Activated CD8-positive, alpha-beta T cell treated with anti-CD3 and anti-CD28 coated beads for 36 hours (primary cell): ENCODE results near the gene WWC2. TPM values are rescaled to one million over a fixed set of nuclear protein-coding genes. Genes with fewer than 3 reads are reported as not detected.

Experiments
- ATAC-seq: fragments of 200-7000 bp; cut with Tn5 transposase; one replicate; pipeline ENCODE4 v1.10.0; 2021; ENCODE audit warnings: mild to moderate bottlenecking, moderate library complexity
- CTCF ChIA-PET: fragments of 350-600 bp; sonication (Branson Sonifier 250); formaldehyde crosslinking; loops from one replicate; lab custom pipeline; 2021; ENCODE audit warnings: antibody characterized with exemption; lab: Charles Lee
- POLR2A ChIA-PET: fragments of 350-600 bp; sonication (Branson Sonifier 250); formaldehyde crosslinking; loops from one replicate; lab custom pipeline; 2021; ENCODE audit warnings: antibody characterized with exemption; lab: Charles Lee
- DNase-seq: peaks from one replicate; pipeline ENCODE4 v3.0.0-alpha.2; 2020
- H3K27ac Mint-ChIP-seq: one replicate; pipeline ENCODE4 v1.8.0; 2021; ENCODE audit warnings: mild to moderate bottlenecking, mixed read lengths
- H3K27me3 Mint-ChIP-seq: one replicate; pipeline ENCODE4 v1.8.0; 2021; ENCODE audit warnings: mixed read lengths
- H3K36me3 Mint-ChIP-seq: one replicate; pipeline ENCODE4 v1.8.0; 2021; ENCODE audit warnings: low read depth, mixed read lengths
- H3K4me1 Mint-ChIP-seq: one replicate; pipeline ENCODE4 v1.8.0; 2021; ENCODE audit warnings: low read depth, mixed read lengths
- H3K4me3 Mint-ChIP-seq: one replicate; pipeline ENCODE4 v1.8.0; 2021; ENCODE audit warnings: mild to moderate bottlenecking, moderate library complexity, mixed read lengths
- H3K9me3 Mint-ChIP-seq: one replicate; pipeline ENCODE4 v1.8.0; 2021; ENCODE audit warnings: mixed read lengths
- CTCF ChIP-seq: fragments of 200-600 bp; IDR thresholded peaks from one replicate; pipeline ENCODE4 v1.8.0; 2022; ENCODE audit warnings: antibody characterized with exemption, mild to moderate bottlenecking
- intact Hi-C: fragments of 100-400 bp; cut with micrococcal nuclease; formaldehyde crosslinking; loops from one replicate; pipeline ENCODE4 v1.10.0; 2022
- total RNA-seq, 2 experiments: library from RNA; stranded (reverse); gene quantifications; one replicate each; pipeline ENCODE4 v1.2.3, GENCODE V29; 2021

WWC2 gene
- total RNA-seq, 2 experiments from 2014 or later = 1.9 TPM

- Mint-ChIP-seq H3K4me1 (peaks cover 18% of the 10 kb centered on the region), H3K36me3 (no peaks in the 10 kb centered on the region), H3K27me3 (peaks cover 12% of the 10 kb centered on the region), H3K27ac (peak overlapping the region; percentile 47), H3K4me3 (no peak overlapping the region), H3K9me3 (no peaks in the 10 kb centered on the region)
- ATAC-seq (no peak), DNase-seq (peak; percentile 17)
- intact Hi-C loops = no loop called here
- ChIA-PET CTCF (no interaction called here), POLR2A (no interaction called here)
- no peak for TF ChIP-seq CTCF
Observed at GRCh38 chr4:183349673-183350072, 250.6 kb downstream of the WWC2 start.

- no peak overlapping the region for H3K27ac Mint-ChIP-seq
- H3K4me3 Mint-ChIP-seq = no peak overlapping the region
Observed at GRCh38 chr4:183350317-183351071, 251.4 kb downstream of the WWC2 start.

GRCh38 chr4:183352546-183352945, 253.5 kb downstream of the WWC2 start:
- ATAC-seq (no peak), DNase-seq (no peak)
- CTCF ChIA-PET = no interaction called here
- POLR2A ChIA-PET = no interaction called here
- intact Hi-C loops = no loop called here
- TF ChIP-seq CTCF = no peak
- Mint-ChIP-seq H3K27me3 (peaks cover 9% of the 10 kb centered on the region), H3K4me3 (no peak overlapping the region), H3K9me3 (no peaks in the 10 kb centered on the region), H3K4me1 (peaks cover 18% of the 10 kb centered on the region), H3K36me3 (no peaks in the 10 kb centered on the region), H3K27ac (no peak overlapping the region)

More at GRCh38 chr4:183350317-183351071, 251.4 kb downstream of the WWC2 start:
- ATAC-seq (no peak), DNase-seq (no peak)
- intact Hi-C loops = no loop called here
- no peaks in the 10 kb centered on the region for H3K9me3 Mint-ChIP-seq
- H3K4me1 Mint-ChIP-seq = peaks cover 18% of the 10 kb centered on the region
- POLR2A ChIA-PET = no interaction called here
- CTCF ChIA-PET = interaction anchor here (1.4 kb wide), 1 partner anchor 57 kb away, joined by 3 read pairs; no protein-coding TSS in a partner anchor
- TF ChIP-seq CTCF = no peak
- H3K27me3 Mint-ChIP-seq = peaks cover 9% of the 10 kb centered on the region
- no peaks in the 10 kb centered on the region for H3K36me3 Mint-ChIP-seq

- Mint-ChIP-seq H3K27me3 (peaks cover 9% of the 10 kb centered on the region), H3K36me3 (no peaks in the 10 kb centered on the region), H3K4me3 (no peak overlapping the region), H3K27ac (no peak overlapping the region), H3K9me3 (no peaks in the 10 kb centered on the region), H3K4me1 (peaks cover 15% of the 10 kb centered on the region)
- no peak for DNase-seq
- no peak for TF ChIP-seq CTCF
- intact Hi-C loops = no loop called here
- ChIA-PET CTCF (interaction anchor here (0.7 kb wide), 1 partner anchor 1347 kb away, joined by 3 read pairs; no protein-coding TSS in a partner anchor), POLR2A (no interaction called here)
- ATAC-seq = no peak
Observed at GRCh38 chr4:183353557-183353956, 254.5 kb downstream of the WWC2 start.

- H3K27ac Mint-ChIP-seq = no peak overlapping the region
- H3K9me3 Mint-ChIP-seq = no peaks in the 10 kb centered on the region
- H3K4me1 Mint-ChIP-seq = peaks cover 11% of the 10 kb centered on the region
- CTCF ChIA-PET = no interaction called here
- no peak for ATAC-seq
- no peaks in the 10 kb centered on the region for H3K36me3 Mint-ChIP-seq
- peaks cover 9% of the 10 kb centered on the region for H3K27me3 Mint-ChIP-seq
- DNase-seq = no peak
- no peak for TF ChIP-seq CTCF
- H3K4me3 Mint-ChIP-seq = no peak overlapping the region
- intact Hi-C loops = no loop called here
- POLR2A ChIA-PET = no interaction called here
Observed at GRCh38 chr4:183354219-183354618, 255.2 kb downstream of the WWC2 start.
